NCI-H2196 treated with DMSO at 0.1 percent for 48 hours (cell line): ENCODE measurements around the gene PIAS1.
"Not testable (repeated sequence)": the region's sequence is repeated elsewhere in the genome, so short reads cannot be mapped to it uniquely, and the experiment has no call there.

Source experiments
- DNase-seq: peaks from one replicate; lab custom pipeline; 2025; ENCODE audit not compliant: unreplicated experiment; lab: John Stamatoyannopoulos, UW

PIAS1 gene

GRCh38 chr15:68113751-68114150 lies 59.6 kb downstream of the PIAS1 start:
- no peak for DNase-seq

- no peak for DNase-seq
Observed at GRCh38 chr15:68114356-68114755, 60.2 kb downstream of the PIAS1 start.

DNA sequence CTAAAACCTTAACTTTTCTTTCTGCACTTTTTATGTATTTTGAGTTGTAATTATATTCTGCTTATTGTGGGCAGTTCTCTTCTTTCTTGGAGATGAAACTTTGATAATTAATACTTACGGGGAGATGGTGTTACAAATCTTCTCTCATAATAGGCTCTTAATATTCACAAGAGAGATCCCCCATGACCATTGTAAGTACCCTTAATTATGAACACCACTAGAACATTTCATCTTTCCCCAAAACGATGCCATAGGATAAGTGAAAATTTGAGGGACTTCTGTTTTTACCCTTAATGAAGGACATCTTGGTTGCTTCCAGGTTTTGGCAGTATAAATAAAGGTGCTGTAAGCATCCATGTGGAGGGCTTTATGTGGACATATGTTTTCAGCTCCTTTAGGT lies 60.7 kb downstream of the PIAS1 start:
- DNase-seq = no peak

GRCh38 chr15:68124700-68125099 lies 70.6 kb downstream of the PIAS1 start:
- DNase-seq = no peak

DNA sequence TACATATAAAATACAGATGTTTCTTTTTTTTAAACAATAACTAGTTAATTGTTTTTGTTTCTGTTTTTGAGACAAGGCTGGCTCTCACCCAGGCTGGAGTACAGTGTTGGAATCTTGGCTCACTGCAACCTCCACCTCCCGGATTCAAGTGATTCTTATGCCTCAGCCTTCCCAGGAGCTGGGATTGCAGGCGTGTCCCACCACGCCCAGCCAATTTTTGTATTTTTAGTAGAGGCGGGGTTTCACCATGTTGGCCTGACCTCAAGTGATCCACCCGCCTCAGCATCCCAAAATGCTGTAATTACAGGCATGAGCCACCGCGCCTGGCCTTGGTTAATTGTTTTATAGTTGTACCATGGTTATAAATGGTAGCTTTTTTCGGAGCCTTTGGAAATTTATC lies 72.3 kb downstream of the PIAS1 start:
- no peak for DNase-seq

DNA sequence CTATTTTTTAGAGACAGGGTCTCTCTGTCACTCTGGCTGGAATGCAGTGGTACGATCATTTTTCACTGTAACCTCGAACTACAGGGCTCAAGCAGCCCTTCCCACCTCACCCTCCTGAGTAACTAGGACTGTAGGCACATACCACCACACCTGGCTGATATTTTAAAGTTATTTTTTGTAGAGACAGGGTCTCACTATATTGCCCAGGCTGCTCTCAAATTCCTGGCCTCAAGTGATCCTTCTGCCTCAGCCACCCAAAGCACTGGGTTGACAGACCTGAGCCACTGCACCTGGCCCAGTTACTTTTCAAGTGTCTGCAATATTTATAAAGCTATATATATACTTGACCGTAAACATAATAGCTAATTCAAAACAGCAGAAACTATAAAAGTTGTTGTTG lies 75.0 kb downstream of the PIAS1 start:
- DNase-seq = no peak

- no peak for DNase-seq
Observed at GRCh38 chr15:68130851-68131250, 76.7 kb downstream of the PIAS1 start.

DNA sequence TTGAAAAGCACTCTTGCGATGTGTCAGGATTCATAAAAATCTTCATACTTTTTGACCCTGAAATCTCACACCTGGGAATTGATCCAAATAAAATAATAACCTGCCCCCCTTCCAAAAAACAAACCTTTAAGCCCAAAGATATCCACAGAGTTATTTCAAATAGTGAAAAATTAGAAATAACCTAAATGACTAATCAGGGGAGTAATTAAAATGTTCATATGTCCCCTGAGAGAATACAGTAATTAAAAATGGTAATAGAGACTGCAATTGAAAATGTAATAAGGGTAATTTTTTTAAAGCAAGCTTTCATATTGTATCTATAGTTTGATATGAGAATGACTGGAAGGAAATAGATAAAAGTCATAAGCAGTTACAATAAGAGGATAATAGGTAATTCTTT lies 83.0 kb downstream of the PIAS1 start:
- no peak for DNase-seq

DNA sequence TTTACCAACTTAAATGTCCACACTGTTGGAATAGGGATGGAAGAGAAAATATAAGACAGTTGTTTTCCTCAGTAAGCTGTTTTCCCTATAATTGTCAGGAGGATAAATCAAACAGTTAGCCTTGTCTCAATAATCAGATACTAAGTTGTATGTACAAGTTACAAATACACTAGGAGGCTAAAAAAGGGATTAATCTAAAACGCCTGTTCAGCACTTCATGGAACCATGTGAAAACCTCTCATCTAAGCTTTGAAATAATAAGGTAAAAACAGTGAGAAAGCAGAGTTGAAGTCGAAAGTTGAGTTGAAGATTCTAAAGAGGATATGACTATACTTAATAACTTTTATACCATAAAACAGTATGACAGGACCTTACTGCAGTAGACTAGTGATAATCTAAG lies 89.0 kb downstream of the PIAS1 start:
- DNase-seq = no peak

DNA sequence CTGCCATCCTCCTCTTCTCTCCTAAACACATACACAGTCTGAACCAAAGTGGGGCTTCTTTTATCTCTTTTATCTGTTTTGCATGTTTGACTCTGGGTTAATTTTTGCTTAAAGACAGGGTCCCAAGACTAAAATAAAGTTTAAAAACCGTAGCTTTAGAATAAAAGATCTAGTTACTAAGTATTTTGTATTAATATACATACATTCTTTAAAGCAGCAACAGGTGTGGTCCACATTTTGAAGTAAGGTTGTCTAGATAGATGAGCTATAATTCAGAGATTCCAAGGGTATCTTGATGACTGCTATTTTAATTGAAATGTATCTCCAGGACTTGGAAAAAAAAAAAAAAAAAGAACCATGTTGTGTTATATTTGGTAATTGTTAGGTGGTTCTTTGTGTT lies 89.7 kb downstream of the PIAS1 start:
- DNase-seq = no peak

DNA sequence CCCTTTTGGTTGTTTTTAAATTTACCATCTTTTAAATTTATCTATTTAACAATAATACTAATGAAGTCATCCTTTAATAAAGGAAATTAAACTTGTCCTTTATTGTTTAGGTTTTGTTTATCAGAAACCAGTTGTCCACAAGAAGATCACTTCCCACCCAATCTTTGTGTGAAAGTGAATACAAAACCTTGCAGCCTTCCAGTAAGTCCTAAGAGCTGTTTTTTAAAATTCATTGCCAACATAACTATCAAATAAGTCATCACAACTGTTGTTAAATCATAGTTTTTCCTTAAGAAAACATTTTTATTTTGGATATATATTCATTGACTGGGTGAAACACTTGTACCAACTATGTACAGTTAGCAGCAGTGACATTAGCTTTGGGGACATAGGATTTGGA lies 91.6 kb downstream of the PIAS1 start:
- no peak for DNase-seq

- no peak for DNase-seq
Observed at GRCh38 chr15:68148039-68148438, 93.9 kb downstream of the PIAS1 start.

GRCh38 chr15:68149059-68149458 lies 94.9 kb downstream of the PIAS1 start:
- no peak for DNase-seq

DNA sequence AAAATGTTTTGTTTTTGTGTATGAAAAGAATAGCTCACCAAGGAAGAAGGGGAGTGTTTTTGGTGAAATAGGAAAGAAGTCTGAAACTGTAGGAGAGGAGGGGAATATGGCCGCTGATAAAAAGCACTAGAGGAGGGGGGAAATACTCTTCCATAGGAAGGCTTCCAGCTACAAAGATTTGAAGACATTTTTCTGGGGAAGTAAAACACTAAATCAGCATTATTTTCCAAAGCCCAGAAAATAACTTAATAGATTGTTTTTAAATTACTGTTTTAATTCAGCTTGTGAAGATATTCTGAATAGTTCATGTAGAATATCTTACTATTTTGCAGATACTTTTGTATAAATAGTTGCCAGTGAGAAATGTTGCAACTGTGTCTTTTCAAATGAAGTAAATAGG lies 96.1 kb downstream of the PIAS1 start:
- DNase-seq = no peak

GRCh38 chr15:68151277-68151676 lies 97.2 kb downstream of the PIAS1 start:
- no peak for DNase-seq

- no peak for DNase-seq
Observed at GRCh38 chr15:68152342-68152741, 98.2 kb downstream of the PIAS1 start.

GRCh38 chr15:68154923-68155559 lies 100.9 kb downstream of the PIAS1 start:
- peak; percentile 2 for DNase-seq

DNA sequence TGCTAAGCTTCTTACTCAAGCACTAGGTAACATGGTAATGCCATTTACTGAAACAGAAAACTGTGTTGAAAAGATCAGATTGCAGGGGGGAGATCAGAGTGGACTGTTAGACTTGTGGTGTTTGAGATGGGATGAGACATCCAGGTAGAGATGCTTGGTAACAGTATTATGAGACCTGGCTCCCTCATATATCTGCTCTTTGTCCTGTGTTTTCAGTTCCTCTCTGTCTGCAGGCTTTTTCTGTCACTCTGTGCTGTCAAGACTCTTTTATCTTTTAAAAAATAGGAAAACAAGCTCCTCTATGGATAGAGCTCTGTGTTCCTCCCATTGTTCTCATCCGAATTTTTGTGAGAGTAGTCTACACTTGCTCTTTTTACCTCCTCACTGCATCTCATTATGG lies 103.0 kb downstream of the PIAS1 start:
- DNase-seq = no peak

- no peak for DNase-seq
Observed at GRCh38 chr15:68158046-68158628, 104.0 kb downstream of the PIAS1 start.

DNA sequence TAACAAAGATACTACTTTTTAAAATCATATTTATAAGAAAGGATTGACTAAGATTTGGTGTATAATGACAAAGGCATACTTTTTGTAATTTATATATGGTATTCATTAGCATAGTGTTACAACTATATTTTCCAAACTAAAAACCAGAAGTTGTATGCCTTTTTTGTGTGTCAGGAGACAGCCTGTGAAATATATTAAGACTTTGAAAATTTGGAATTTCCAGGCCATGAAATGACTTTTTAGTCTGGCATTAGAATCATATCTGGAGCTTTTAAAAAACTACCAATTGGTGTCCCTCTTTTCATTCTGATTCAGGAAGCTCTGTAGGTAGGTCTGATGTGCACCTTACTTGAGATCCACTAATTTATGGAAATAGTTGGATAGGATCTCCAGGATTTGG lies 109.1 kb downstream of the PIAS1 start:
- DNase-seq = no peak

DNA sequence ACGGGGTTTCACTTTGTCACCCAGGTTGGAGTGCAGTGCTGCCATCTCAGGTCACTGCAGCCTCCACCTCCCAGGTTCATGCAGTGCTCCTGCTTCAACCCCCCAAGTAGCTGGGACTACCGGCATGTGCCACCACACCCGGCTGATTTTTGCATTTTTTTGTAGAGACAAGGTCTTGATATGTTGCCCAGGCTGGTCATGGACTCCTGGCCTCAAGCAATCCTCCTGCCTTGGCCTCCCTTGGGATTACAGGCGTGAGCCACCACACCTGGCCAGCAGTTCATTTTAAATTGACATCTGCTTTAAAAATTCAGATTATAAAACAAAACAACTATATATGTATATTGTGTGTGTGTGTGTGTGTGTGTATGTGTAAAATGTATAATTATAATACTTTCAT lies 112.7 kb downstream of the PIAS1 start:
- no peak for DNase-seq

DNA sequence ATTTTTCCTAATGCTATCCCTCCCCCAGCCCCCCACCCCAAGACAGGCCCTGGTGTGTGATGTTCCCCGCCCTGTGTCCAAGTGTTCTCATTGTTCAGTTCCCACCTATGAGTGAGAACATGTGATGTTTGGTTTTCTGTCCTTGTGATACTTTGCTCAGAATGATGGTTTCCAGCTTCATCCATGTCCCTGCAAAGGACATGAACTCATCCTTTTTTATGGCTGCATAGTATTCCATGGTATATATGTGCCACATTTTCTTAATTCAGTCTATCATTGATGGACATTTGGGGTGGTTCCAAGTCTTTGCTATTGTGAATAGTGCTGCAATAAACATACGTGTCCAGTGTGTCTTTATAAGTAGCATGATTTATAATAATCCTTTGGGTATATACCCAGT lies 117.9 kb downstream of the PIAS1 start:
- not testable (repeated sequence) for DNase-seq

GRCh38 chr15:68173119-68173518 lies 119.0 kb downstream of the PIAS1 start:
- no peak for DNase-seq
